ENCODE measurements around the gene ABTB2. TPM values are rescaled to one million over a fixed set of nuclear protein-coding genes. Genes with fewer than 3 reads are reported as not detected.

ABTB2 gene
- polyA plus RNA-seq, 1 of the 3 experiments (the other 2 are of a cell fraction): 7.8 TPM

DNA sequence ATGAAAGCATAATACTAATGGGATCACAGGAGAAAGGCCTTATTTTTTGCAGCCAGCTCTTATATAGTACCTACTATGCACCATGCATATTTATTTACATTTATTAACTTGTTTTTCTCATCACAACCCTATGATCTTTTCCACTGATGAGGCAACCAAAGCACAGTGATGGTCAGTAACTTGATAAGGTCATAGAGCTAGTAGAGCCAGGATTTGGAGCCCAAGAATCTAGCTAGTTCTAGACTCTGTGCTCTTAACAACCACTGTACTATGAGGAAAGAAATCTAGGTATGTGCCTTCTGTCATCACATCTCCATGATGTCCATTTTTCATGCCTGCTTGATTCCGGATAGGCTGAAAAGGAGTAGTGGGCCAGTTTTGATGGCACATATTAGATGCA is 24.0 kb upstream of the ABTB2 start:
- no peaks in the 10 kb centered on the region for H3K9me2 ChIP-seq
- H3K36me3 ChIP-seq (replicated peaks in 1 of 2; ENCODE audit: control insufficient read depth in 1 of 2, insufficient read depth in 2 of 2, low read length in 1 of 2): no peaks in the 10 kb centered on the region
- H3K4me2 ChIP-seq: no peak overlapping the region
- H3K4me1 ChIP-seq (ENCODE audit: control insufficient read depth in 1 of 2, insufficient read depth in 2 of 2, low read depth in 1 of 2, low read length in 1 of 2): no peaks in the 10 kb centered on the region
- 83% methylated on average over 1 of the region's 1 CpG for WGBS (ENCODE audit: low lambda C conversion rate)
- no peaks in the 10 kb centered on the region; the same call in 1 of the 2 replicates for H3K9me3 ChIP-seq
- no peak overlapping the region for H3K9ac ChIP-seq
- no peaks in the 10 kb centered on the region for H3K27me3 ChIP-seq (ENCODE audit: insufficient read depth)
- TF ChIP-seq RFX5 (IDR thresholded peaks at IDR 0.05; ENCODE audit: low read length) (no peak), SIN3A (IDR thresholded peaks at IDR 0.05; ENCODE audit: borderline replicate concordance, low read depth, low read length) (no peak), FOXM1 (IDR thresholded peaks at IDR 0.05; ENCODE audit: low read depth) (no peak), RXRA (IDR thresholded peaks at IDR 0.05; ENCODE audit: borderline replicate concordance, low read depth) (no peak), JUND (IDR thresholded peaks at IDR 0.05) (no peak), SMC3 (IDR thresholded peaks at IDR 0.05; ENCODE audit: low read depth, low read length) (no peak), CHD2 (IDR thresholded peaks at IDR 0.05; ENCODE audit: low read length, partially characterized antibody) (no peak), NFIC (IDR thresholded peaks at IDR 0.05; ENCODE audit: borderline replicate concordance) (no peak)
- TF ChIP-seq, protein P1, sequence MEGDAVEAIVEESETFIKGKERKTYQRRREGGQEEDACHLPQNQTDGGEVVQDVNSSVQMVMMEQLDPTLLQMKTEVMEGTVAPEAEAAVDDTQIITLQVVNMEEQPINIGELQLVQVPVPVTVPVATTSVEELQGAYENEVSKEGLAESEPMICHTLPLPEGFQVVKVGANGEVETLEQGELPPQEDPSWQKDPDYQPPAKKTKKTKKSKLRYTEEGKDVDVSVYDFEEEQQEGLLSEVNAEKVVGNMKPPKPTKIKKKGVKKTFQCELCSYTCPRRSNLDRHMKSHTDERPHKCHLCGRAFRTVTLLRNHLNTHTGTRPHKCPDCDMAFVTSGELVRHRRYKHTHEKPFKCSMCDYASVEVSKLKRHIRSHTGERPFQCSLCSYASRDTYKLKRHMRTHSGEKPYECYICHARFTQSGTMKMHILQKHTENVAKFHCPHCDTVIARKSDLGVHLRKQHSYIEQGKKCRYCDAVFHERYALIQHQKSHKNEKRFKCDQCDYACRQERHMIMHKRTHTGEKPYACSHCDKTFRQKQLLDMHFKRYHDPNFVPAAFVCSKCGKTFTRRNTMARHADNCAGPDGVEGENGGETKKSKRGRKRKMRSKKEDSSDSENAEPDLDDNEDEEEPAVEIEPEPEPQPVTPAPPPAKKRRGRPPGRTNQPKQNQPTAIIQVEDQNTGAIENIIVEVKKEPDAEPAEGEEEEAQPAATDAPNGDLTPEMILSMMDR (IDR thresholded peaks at IDR 0.05): no peak
- TF ChIP-seq, protein P2, sequence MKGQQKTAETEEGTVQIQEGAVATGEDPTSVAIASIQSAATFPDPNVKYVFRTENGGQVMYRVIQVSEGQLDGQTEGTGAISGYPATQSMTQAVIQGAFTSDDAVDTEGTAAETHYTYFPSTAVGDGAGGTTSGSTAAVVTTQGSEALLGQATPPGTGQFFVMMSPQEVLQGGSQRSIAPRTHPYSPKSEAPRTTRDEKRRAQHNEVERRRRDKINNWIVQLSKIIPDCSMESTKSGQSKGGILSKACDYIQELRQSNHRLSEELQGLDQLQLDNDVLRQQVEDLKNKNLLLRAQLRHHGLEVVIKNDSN (IDR thresholded peaks at IDR 0.05; ENCODE audit: borderline replicate concordance, low read depth): no peak
- no peaks in the 10 kb centered on the region for H4K20me1 ChIP-seq (ENCODE audit: insufficient read depth)
- H3K79me2 ChIP-seq (ENCODE audit: insufficient read depth): no peaks in the 10 kb centered on the region
- H2AFZ ChIP-seq (ENCODE audit: low read depth): no peak overlapping the region
- no peaks in the 10 kb centered on the region for H3F3A ChIP-seq (replicated peaks; ENCODE audit: insufficient read depth)
- no peak for DNase-seq
- POLR2A ChIA-PET: no interaction called here
- no peak overlapping the region for H3K4me3 ChIP-seq (ENCODE audit: low read depth in 2 of 2, low read length in 1 of 2)
- no peak overlapping the region for H3K27ac ChIP-seq (ENCODE audit: low read depth in 2 of 2, low read length in 1 of 2)
- CTCF ChIA-PET: interaction anchor here (1.0 to 1.6 kb wide), 2 partner anchors 42 to 111 kb away, joined by 3 to 8 read pairs; no protein-coding TSS in a partner anchor

DNA sequence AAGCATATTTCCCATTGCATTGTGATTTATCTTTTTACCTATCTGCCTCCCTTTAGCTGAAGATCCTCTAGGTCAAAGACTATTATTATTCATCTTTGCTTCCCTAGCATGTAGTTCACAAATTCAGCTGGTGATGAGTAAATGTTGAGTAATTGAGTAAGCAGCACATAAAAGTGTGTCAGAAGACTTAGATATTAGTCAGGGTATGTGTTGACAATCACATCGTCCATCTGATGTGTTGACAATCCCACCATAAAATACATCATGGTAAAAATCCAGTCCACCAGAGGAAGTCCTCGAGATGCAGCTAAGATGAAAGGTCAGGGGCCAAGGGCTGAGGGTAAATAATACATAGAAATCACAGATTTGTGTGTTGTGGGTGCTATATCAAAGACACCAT is 22.9 kb upstream of the ABTB2 start:
- POLR2A ChIA-PET: no interaction called here
- Histone ChIP-seq H3K27me3 (ENCODE audit: insufficient read depth) (no peaks in the 10 kb centered on the region), H3K4me3 (ENCODE audit: low read depth in 2 of 2, low read length in 1 of 2) (no peak overlapping the region), H3K4me1 (ENCODE audit: control insufficient read depth in 1 of 2, insufficient read depth in 2 of 2, low read depth in 1 of 2, low read length in 1 of 2) (no peaks in the 10 kb centered on the region), H3K9ac (no peak overlapping the region), H3K9me3 (peaks cover 5% of the 10 kb centered on the region; the same call in 1 of the 2 replicates), H2AFZ (ENCODE audit: low read depth) (no peak overlapping the region), H3F3A (replicated peaks; ENCODE audit: insufficient read depth) (no peaks in the 10 kb centered on the region), H3K4me2 (peak overlapping the region; percentile 9; the same call in 1 of the 2 replicates), H3K36me3 (replicated peaks in 1 of 2; ENCODE audit: control insufficient read depth in 1 of 2, insufficient read depth in 2 of 2, low read length in 1 of 2) (no peaks in the 10 kb centered on the region), H3K27ac (ENCODE audit: low read depth in 2 of 2, low read length in 1 of 2) (no peak overlapping the region), H3K9me2 (no peaks in the 10 kb centered on the region), H4K20me1 (ENCODE audit: insufficient read depth) (no peaks in the 10 kb centered on the region), H3K79me2 (ENCODE audit: insufficient read depth) (no peaks in the 10 kb centered on the region)
- no peak for DNase-seq
- WGBS (ENCODE audit: low lambda C conversion rate): 15% methylated on average over 2 of the region's 2 CpGs
- CTCF ChIA-PET: interaction anchor here (0.7 to 1.6 kb wide), 2 partner anchors 101 to 112 kb away, joined by 3 to 8 read pairs; no protein-coding TSS in a partner anchor
- TF ChIP-seq RFX5 (IDR thresholded peaks at IDR 0.05; ENCODE audit: low read length) (no peak), EP300 (IDR thresholded peaks at IDR 0.05; ENCODE audit: borderline replicate concordance in 1 of 2, low read depth in 1 of 2, low read length in 1 of 2) (0 out of 4 replicates have a peak, but pooled peaks of 1 of the 2 experiments have one; percentile 27), RXRA (IDR thresholded peaks at IDR 0.05; ENCODE audit: borderline replicate concordance, low read depth) (no peak), TCF12 (IDR thresholded peaks at IDR 0.05) (peak; percentile 70), NFIC (IDR thresholded peaks at IDR 0.05; ENCODE audit: borderline replicate concordance) (no peak), POLR2AphosphoS5 (IDR thresholded peaks at IDR 0.05; ENCODE audit: low read depth, low read length) (no peak), CHD2 (IDR thresholded peaks at IDR 0.05; ENCODE audit: low read length, partially characterized antibody) (no peak), TEAD4 (IDR thresholded peaks at IDR 0.05; ENCODE audit: borderline replicate concordance, insufficient read depth) (peak; percentile 44; the same call in 1 of the 2 replicates), GATA2 (CRISPR knock-in tag; IDR thresholded peaks at IDR 0.05) (no peak), RAD21 (IDR thresholded peaks at IDR 0.05; ENCODE audit: low read length) (no peak), JUND (IDR thresholded peaks at IDR 0.05) (peak; percentile 60), FOSL2 (IDR thresholded peaks at IDR 0.05; ENCODE audit: borderline replicate concordance, low read depth) (peak; percentile 60; the same call in 1 of the 2 replicates)
- TF ChIP-seq, protein P3, sequence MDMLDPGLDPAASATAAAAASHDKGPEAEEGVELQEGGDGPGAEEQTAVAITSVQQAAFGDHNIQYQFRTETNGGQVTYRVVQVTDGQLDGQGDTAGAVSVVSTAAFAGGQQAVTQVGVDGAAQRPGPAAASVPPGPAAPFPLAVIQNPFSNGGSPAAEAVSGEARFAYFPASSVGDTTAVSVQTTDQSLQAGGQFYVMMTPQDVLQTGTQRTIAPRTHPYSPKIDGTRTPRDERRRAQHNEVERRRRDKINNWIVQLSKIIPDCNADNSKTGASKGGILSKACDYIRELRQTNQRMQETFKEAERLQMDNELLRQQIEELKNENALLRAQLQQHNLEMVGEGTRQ (IDR thresholded peaks at IDR 0.05; ENCODE audit: borderline replicate concordance, low read depth, low read length): no peak
- TF ChIP-seq, protein P1 (IDR thresholded peaks at IDR 0.05): no peak
- TF ChIP-seq, protein P4, sequence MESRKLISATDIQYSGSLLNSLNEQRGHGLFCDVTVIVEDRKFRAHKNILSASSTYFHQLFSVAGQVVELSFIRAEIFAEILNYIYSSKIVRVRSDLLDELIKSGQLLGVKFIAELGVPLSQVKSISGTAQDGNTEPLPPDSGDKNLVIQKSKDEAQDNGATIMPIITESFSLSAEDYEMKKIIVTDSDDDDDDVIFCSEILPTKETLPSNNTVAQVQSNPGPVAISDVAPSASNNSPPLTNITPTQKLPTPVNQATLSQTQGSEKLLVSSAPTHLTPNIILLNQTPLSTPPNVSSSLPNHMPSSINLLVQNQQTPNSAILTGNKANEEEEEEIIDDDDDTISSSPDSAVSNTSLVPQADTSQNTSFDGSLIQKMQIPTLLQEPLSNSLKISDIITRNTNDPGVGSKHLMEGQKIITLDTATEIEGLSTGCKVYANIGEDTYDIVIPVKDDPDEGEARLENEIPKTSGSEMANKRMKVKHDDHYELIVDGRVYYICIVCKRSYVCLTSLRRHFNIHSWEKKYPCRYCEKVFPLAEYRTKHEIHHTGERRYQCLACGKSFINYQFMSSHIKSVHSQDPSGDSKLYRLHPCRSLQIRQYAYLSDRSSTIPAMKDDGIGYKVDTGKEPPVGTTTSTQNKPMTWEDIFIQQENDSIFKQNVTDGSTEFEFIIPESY (IDR thresholded peaks at IDR 0.05; ENCODE audit: borderline replicate concordance, low read depth): no peak

Data from SK-N-SH (cell line).